Inferior parietal cortex (tissue), 1 donor: ENCODE data around the gene HELZ.
"Not testable (repeated sequence)": the region's sequence is repeated elsewhere in the genome, so short reads cannot be mapped to it uniquely, and the experiment has no call there.

Experiments used
- DNase-seq: peaks from one replicate; pipeline ENCODE4 v3.0.0-alpha.2; 2016; ENCODE audit errors: extremely low spot score

Gene HELZ

DNA sequence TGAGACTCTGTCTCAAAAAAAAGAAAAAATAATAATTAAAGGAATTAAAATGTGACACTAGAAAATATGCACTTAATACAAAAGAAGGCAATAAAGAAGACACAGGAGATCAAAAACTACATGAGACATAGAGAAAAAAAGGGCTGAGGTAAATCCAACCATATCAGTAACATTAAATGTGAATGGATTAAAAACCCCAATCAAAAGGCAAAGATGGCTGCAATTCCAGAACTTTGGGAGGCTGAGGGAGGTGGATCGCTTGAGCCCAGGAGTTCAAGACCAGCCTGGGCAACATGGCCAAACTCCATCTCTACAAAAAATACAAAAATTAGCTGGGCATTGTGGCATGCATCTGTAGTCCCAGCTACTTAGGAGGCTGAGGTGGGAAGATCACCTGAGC lies 103.0 kb downstream of the HELZ start:
- not testable (repeated sequence) for DNase-seq

- DNase-seq = no peak
Measured at GRCh38 chr17:67139784-67140665, 105.0 kb downstream of the HELZ start.

- no peak for DNase-seq
Measured at GRCh38 chr17:67139289-67139688, 105.7 kb downstream of the HELZ start.

DNA sequence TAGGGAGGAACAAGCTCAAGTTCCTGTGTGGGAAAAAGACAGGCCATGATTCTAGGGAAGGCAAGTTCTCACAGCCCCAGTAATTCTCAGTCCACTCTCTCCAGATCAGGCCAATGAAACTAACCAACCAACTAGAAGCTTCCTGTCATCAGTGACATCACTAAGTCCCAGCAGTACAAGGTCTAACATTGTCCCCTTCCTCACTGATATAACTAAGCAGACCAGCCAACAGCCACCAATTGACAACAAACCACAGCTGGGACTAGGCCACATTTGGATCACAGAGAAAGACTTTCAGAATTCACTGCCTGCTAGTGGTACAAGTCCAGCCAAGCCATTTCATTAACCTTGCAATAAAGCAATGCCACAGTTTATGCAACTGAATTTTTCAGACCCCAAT lies 106.6 kb downstream of the HELZ start:
- DNase-seq = no peak

- DNase-seq = no peak
Measured at GRCh38 chr17:67137860-67138259, 107.1 kb downstream of the HELZ start.

GRCh38 chr17:67137026-67137370 lies 108.0 kb downstream of the HELZ start:
- no peak for DNase-seq

GRCh38 chr17:67136191-67137025 lies 108.6 kb downstream of the HELZ start:
- no peak for DNase-seq

GRCh38 chr17:67133161-67133560 lies 111.8 kb downstream of the HELZ start:
- DNase-seq = no peak

GRCh38 chr17:67132366-67132765 lies 112.6 kb downstream of the HELZ start:
- DNase-seq = no peak

- DNase-seq = no peak
Measured at GRCh38 chr17:67130768-67131167, 114.2 kb downstream of the HELZ start.

DNA sequence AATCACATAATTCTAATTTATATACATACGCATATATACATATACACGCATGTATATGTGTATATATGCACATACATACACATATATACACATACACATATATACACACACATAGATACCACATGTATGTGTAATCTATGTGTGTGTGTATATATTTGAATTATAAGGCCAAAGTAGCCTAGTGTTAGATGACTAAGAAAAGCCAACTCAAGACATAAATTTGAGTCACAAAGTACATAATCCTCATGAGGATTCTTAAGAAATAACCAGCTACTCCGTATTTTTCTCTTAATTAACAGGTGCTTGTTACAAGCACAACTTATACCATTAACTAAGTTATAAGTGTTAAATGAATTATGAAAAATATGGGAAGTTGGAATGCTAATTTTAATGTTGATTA lies 115.7 kb downstream of the HELZ start:
- no peak for DNase-seq

GRCh38 chr17:67128700-67129099 lies 116.3 kb downstream of the HELZ start:
- no peak for DNase-seq

DNA sequence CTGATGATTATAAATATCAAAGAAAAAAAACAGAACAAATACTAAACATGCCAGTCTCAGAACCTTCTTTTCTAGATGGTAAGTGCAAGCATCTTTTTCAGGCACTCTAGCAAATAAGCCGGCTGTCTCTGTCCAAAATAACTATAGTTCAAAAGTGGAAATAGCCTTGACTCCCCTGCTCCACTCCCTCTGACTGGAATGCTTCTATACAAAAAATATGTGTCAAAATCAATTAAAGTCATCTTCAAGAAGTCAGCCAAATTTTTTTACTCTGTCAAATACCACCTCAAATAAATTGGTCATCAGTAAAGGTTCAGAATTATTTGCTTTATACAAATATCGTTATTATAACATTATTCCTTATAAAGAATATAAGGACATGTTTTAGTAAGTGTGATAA lies 117.1 kb downstream of the HELZ start:
- DNase-seq = no peak

GRCh38 chr17:67126983-67127382 lies 118.0 kb downstream of the HELZ start:
- no peak for DNase-seq

DNA sequence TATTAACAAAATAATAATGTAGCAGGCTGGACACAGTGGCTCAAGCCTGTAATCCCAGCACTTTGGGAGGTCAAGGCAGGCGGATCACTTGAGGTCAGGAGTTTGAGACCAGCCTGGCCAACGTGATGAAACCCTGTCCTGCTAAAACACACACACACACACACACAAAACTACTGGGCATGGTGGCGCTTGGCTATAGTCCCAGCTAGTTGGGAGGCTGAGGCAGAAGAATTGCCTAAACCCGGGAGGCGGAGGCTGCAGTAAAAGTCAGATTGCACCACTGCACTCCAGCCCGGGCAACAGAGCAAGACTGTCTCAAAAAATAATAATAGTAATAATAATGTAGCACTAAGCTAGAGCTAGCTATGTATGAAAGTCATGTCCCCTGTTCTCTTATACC lies 118.5 kb downstream of the HELZ start:
- not testable (repeated sequence) for DNase-seq

- DNase-seq = no peak
Measured at GRCh38 chr17:67125924-67126323, 119.1 kb downstream of the HELZ start.

- DNase-seq = no peak
Measured at GRCh38 chr17:67125417-67125816, 119.6 kb downstream of the HELZ start.

DNA sequence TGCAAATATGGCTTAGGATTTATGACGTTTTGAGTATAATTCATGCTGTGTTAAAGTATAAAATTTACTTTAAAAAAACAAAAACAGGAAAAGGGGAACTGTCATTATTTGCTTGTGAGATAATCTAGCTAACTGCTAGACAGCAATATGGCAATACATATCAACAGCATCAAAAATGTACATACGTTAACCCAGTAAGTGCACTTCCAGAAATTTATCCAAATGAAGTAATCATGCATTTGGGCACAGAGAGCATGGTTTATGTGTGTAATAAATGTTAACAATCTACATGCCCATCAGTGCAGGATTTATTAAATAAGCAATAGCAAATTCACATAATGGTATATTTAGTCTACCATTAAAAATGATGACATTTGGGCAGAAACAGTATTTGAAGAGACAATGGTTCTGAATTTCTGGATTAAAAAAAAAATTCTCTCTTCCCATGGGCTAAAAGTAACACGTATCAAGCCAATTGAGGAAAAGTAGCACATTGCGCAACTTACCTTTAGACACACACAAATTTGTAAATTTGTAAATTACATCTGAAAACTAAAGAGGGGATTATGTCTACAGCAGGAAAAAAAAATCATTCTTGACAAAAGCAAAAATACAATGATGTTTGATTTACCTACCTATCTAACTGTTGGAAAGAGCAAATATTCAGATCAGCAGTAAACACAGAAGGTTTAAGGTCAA lies 120.4 kb downstream of the HELZ start:
- no peak for DNase-seq

- no peak for DNase-seq
Measured at GRCh38 chr17:67123699-67124098, 121.3 kb downstream of the HELZ start.

DNA sequence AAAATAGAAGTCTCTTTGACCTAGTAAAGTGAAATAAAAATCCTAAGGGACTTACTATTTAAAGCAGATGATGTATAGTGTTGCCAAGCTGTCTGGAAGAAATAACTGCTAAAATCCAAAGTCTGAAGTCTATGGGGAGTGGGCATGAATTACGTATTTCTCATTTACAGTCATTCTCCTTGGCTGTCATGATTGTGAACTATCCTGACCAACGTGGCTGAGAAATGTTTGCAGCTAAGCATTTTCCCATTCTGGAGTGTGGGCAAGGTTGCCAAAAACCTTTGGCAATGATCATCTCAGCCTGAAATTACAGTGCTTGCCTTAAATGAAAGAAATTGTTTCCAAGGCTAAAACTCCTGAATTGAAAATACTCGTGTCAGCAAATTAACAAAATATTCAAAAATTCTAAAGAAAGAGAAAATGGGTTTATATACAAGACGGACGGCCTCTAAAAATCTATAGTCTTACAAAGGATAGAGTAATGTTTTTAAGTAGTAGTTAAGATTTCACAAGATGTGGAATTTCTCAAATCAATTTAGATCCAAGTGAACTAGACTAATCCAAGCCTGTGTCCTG lies 123.6 kb downstream of the HELZ start:
- no peak for DNase-seq

DNA sequence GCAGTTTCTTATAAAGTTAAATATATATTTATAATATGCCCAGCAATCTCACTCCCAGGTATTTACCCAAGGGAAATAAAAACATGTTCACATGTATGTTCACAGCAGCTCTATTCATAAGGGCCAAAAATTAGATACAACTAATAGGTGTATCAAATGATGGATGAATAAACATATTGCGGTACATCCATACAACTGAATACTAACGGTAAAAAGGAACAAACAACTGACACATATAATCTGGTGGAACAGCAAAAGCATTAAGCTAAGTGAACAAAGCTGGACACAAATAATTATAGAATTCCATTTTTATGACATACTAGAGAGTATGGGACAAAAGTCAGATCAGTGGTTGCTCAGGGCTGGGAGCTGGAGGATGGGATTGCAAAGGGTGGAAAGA lies 125.9 kb downstream of the HELZ start:
- DNase-seq = no peak

GRCh38 chr17:67116045-67116575 lies 128.9 kb downstream of the HELZ start:
- DNase-seq = no peak
